NAMALWA (cell line): ENCODE data around the gene MAFF.

Experiments used
- DNase-seq: peaks from one replicate; pipeline ENCODE4 v3.0.0-alpha.2; 2015; ENCODE audit warnings: low spot score

MAFF gene

GRCh38 chr22:38248280-38248679 lies 46.5 kb downstream of the MAFF start:
- no peak for DNase-seq

GRCh38 chr22:38249301-38249700 lies 47.5 kb downstream of the MAFF start:
- DNase-seq: no peak

- DNase-seq: no peak
These were observed 48.2 kb downstream of the MAFF start for GRCh38 chr22:38249803-38250642.

GRCh38 chr22:38250643-38251340 lies 49.0 kb downstream of the MAFF start:
- DNase-seq: no peak

GRCh38 chr22:38251341-38251692 lies 49.5 kb downstream of the MAFF start:
- no peak for DNase-seq

GRCh38 chr22:38255697-38256096 lies 53.9 kb downstream of the MAFF start:
- no peak for DNase-seq

GRCh38 chr22:38257181-38257580 lies 55.4 kb downstream of the MAFF start:
- DNase-seq: no peak

- DNase-seq: no peak
These were observed 56.0 kb downstream of the MAFF start for GRCh38 chr22:38257650-38258250.

- DNase-seq: no peak
These were observed 57.1 kb downstream of the MAFF start for GRCh38 chr22:38258895-38259294.

GRCh38 chr22:38259370-38259769 lies 57.6 kb downstream of the MAFF start:
- no peak for DNase-seq

- DNase-seq: no peak
These were observed 59.2 kb downstream of the MAFF start for GRCh38 chr22:38260761-38261681.

- DNase-seq: peak; percentile 44
These were observed 60.4 kb downstream of the MAFF start for GRCh38 chr22:38262051-38262795.

GRCh38 chr22:38264322-38264843 lies 62.6 kb downstream of the MAFF start:
- DNase-seq: no peak
